Measurements from ENCODE around the gene OR5T1. TPM values are rescaled to one million over a fixed set of nuclear protein-coding genes. Genes with fewer than 3 reads are reported as not detected.

The OR5T1 gene
- total and polyA plus RNA-seq, 2 experiments from 2014 or later = not detected

DNA sequence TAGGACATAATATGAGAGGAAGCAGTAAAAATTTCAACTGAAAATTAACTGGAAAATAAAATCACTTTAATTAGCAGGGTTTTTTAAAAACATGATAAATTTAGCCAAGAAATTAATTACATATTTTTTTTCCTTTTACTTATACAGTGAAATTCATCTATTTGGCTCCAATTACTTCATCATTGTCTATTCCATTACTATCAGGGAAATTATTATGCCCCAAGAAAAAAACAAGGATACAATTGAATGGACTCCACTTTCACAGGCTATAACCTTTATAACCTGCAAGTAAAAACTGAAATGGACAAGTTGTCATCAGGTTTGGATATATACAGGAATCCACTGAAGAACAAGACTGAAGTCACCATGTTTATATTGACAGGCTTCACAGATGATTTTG is 22.0 kb upstream of the OR5T1 start, which contains the start of gene OR5T3:
TSS of gene OR5T3 (plus strand) at position 301 of the 400 bp plus-strand sequence. CDS start at position 301, 0 bp downstream.
- H3K79me2 ChIP-seq (replicated peaks; ENCODE audit: insufficient read depth) = no peaks in the 10 kb centered on the region
- peaks cover under 1% of the 10 kb centered on the region; the same call in 1 of the 3 replicates for H3K36me3 Mint-ChIP-seq (ENCODE audit: low read depth)
- no peaks in the 10 kb centered on the region for H4K20me1 ChIP-seq (replicated peaks; ENCODE audit: insufficient read depth)
- no peak within 1 kb of the TSS for H3K4me3 ChIP-seq
- no peak within 1 kb of the TSS for H2AFZ ChIP-seq
- no peaks in the 10 kb centered on the region for H3K4me1 Mint-ChIP-seq
- no peaks in the 10 kb centered on the region for H3K27me3 ChIP-seq (ENCODE audit: insufficient read depth)
- H3K4me3 Mint-ChIP-seq = no peak within 1 kb of the TSS
- no peaks in the 10 kb centered on the region for H3K36me3 ChIP-seq (ENCODE audit: insufficient read depth)
- no peak within 1 kb of the TSS for H3K27ac ChIP-seq (ENCODE audit: low read depth)
- TF ChIP-seq POLR2AphosphoS5 (IDR thresholded peaks at IDR 0.05; ENCODE audit: low read depth) = no peak
- TF ChIP-seq ETS1 (IDR thresholded peaks at IDR 0.05) = no peak
- no peak for TF ChIP-seq JUNB (IDR thresholded peaks at IDR 0.05; ENCODE audit: unreplicated experiment)
- TF ChIP-seq ZNF331 (CRISPR knock-in tag; IDR thresholded peaks at IDR 0.05; ENCODE audit: low read depth) = no peak
- no peak for TF ChIP-seq CREB1 (CRISPR knock-in tag; IDR thresholded peaks at IDR 0.05; ENCODE audit: low read depth)
- TF ChIP-seq, protein P1, sequence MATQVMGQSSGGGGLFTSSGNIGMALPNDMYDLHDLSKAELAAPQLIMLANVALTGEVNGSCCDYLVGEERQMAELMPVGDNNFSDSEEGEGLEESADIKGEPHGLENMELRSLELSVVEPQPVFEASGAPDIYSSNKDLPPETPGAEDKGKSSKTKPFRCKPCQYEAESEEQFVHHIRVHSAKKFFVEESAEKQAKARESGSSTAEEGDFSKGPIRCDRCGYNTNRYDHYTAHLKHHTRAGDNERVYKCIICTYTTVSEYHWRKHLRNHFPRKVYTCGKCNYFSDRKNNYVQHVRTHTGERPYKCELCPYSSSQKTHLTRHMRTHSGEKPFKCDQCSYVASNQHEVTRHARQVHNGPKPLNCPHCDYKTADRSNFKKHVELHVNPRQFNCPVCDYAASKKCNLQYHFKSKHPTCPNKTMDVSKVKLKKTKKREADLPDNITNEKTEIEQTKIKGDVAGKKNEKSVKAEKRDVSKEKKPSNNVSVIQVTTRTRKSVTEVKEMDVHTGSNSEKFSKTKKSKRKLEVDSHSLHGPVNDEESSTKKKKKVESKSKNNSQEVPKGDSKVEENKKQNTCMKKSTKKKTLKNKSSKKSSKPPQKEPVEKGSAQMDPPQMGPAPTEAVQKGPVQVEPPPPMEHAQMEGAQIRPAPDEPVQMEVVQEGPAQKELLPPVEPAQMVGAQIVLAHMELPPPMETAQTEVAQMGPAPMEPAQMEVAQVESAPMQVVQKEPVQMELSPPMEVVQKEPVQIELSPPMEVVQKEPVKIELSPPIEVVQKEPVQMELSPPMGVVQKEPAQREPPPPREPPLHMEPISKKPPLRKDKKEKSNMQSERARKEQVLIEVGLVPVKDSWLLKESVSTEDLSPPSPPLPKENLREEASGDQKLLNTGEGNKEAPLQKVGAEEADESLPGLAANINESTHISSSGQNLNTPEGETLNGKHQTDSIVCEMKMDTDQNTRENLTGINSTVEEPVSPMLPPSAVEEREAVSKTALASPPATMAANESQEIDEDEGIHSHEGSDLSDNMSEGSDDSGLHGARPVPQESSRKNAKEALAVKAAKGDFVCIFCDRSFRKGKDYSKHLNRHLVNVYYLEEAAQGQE (IDR thresholded peaks at IDR 0.05; ENCODE audit: unreplicated experiment) = no peak
- TF ChIP-seq ZNF114 (CRISPR knock-in tag; IDR thresholded peaks at IDR 0.05) = no peak
- TF ChIP-seq STAT1 (IDR thresholded peaks at IDR 0.05; ENCODE audit: unreplicated experiment) = no peak
- no peak for TF ChIP-seq EZH2 (IDR thresholded peaks at IDR 0.05; ENCODE audit: low read depth, unreplicated experiment)
- TF ChIP-seq, protein P2, sequence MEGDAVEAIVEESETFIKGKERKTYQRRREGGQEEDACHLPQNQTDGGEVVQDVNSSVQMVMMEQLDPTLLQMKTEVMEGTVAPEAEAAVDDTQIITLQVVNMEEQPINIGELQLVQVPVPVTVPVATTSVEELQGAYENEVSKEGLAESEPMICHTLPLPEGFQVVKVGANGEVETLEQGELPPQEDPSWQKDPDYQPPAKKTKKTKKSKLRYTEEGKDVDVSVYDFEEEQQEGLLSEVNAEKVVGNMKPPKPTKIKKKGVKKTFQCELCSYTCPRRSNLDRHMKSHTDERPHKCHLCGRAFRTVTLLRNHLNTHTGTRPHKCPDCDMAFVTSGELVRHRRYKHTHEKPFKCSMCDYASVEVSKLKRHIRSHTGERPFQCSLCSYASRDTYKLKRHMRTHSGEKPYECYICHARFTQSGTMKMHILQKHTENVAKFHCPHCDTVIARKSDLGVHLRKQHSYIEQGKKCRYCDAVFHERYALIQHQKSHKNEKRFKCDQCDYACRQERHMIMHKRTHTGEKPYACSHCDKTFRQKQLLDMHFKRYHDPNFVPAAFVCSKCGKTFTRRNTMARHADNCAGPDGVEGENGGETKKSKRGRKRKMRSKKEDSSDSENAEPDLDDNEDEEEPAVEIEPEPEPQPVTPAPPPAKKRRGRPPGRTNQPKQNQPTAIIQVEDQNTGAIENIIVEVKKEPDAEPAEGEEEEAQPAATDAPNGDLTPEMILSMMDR (conservative IDR thresholded peaks at IDR 0.05; ENCODE audit: low read depth in 2 of 2) = no peak
- TF ChIP-seq NANOG (IDR thresholded peaks at IDR 0.05; ENCODE audit: borderline replicate concordance) = no peak
- TF ChIP-seq EZH2phosphoT487 (IDR thresholded peaks at IDR 0.05; ENCODE audit: unreplicated experiment) = no peak
- no peak for TF ChIP-seq ZNF462 (CRISPR knock-in tag; IDR thresholded peaks at IDR 0.05)
- H3K4me2 ChIP-seq = no peak within 1 kb of the TSS
- H3K27ac Mint-ChIP-seq = no peak within 1 kb of the TSS
- H3F3A ChIP-seq (replicated peaks; ENCODE audit: low read depth) = no peaks in the 10 kb centered on the region
- no peaks in the 10 kb centered on the region for H3K9me2 ChIP-seq (ENCODE audit: insufficient read depth)
- H3K27me3 Mint-ChIP-seq (ENCODE audit: insufficient read depth, low read depth, poor library complexity) = no peaks in the 10 kb centered on the region
- H3K9me3 Mint-ChIP-seq = peaks cover under 1% of the 10 kb centered on the region; the same call in 2 of the 3 replicates
- no peaks in the 10 kb centered on the region for H3K4me1 ChIP-seq (ENCODE audit: insufficient read depth)
- ATAC-seq (no peak), DNase-seq (ENCODE audit: low spot score) (no peak)

All from GM23338 (cell line).